AG04450 (cell line): Measurements from ENCODE around the gene RAB8A. TPM values are rescaled to one million over a fixed set of nuclear protein-coding genes. Genes with fewer than 3 reads are reported as not detected.

Source experiments
- CTCF ChIA-PET: fragments of 300-600, 350-600 bp; formaldehyde crosslinking; extraction: SDS; loops from one replicate; lab custom pipeline; 2022; ENCODE audit warnings: antibody characterized with exemption, inconsistent platforms; lab: Charles Lee
- POLR2A ChIA-PET: fragments of 350-600 bp; formaldehyde crosslinking; extraction: SDS; loops from one replicate; lab custom pipeline; 2021; ENCODE audit warnings: antibody characterized with exemption, inconsistent platforms; lab: Yijun Ruan, JAX
- DNase-seq: peaks from one replicate; pipeline ENCODE4 v3.0.0-alpha.2; 2011; ENCODE audit warnings: low read depth, low spot score
- H3K27ac ChIP-seq: one replicate; pipeline ENCODE4 v1.5.1; 2012; ENCODE audit warnings: low read depth, low read length, control low read depth
- H3K27me3 ChIP-seq: one replicate; pipeline ENCODE4 v1.6.0; 2012; ENCODE audit warnings: low read length; ENCODE audit not compliant: control insufficient read depth, insufficient read depth
- H3K4me3 ChIP-seq: 2 replicates; pipeline ENCODE4 v1.5.1; 2011; ENCODE audit warnings: mild to moderate bottlenecking, low read depth, low read length, control low read depth
- H3K9me3 ChIP-seq: 2 replicates; pipeline ENCODE4 v1.5.1; 2012; ENCODE audit warnings: low read length; ENCODE audit not compliant: control insufficient read depth, insufficient read depth
- CTCF ChIP-seq: IDR thresholded peaks from 2 replicates; pipeline ENCODE4 v1.5.1; 2011; ENCODE audit warnings: low read depth, low read length, control low read depth, inconsistent platforms
- polyA plus RNA-seq: library from polyadenylated mRNA; depleted of rRNA; stranded (reverse); fragments of >200 nt; gene quantifications from 2 replicates; pipeline ENCODE4 v1.2.3, GENCODE V29; 2011

The RAB8A gene
- polyA plus RNA-seq, 1 experiment, result 109 TPM

- Histone ChIP-seq H3K9me3 (no peaks in the 10 kb centered on the region; the same call in 1 of the 2 replicates), H3K27ac (no peak overlapping the region), H3K4me3 (no peak overlapping the region), H3K27me3 (no peaks in the 10 kb centered on the region)
- CTCF ChIA-PET, result no interaction called here
- no peak for DNase-seq
- POLR2A ChIA-PET, result no interaction called here
- no peak for TF ChIP-seq CTCF
Measured at GRCh38 chr19:16131648-16132047, 20.0 kb downstream of the RAB8A start.

DNA sequence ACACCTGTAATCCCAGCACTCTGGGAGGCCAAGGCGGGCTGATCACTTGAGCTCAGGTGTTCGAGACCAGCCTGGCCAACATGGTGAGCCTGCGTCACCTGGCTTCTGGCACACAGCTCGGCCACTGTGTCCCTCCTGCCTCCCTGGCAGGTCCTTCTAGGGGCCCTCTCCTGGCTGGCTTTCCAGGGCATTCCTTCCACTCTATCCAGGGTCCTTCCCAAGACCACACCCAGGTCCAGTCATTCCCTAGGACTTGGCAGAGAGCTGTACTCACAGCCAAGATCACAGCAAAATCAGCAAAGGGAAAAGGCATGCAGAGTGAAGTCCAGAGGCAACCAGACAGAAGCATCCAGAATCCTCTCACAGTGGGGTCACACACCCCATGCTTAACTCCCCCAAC is 22.1 kb downstream of the RAB8A start:
- Histone ChIP-seq H3K4me3 (no peak overlapping the region), H3K27me3 (no peaks in the 10 kb centered on the region), H3K27ac (no peak overlapping the region), H3K9me3 (no peaks in the 10 kb centered on the region; the same call in 1 of the 2 replicates)
- ChIA-PET POLR2A (no interaction called here), CTCF (interaction anchor here (0.6 kb wide), 1 partner anchor 71 kb away, joined by 5 read pairs; no protein-coding TSS in a partner anchor)
- no peak for TF ChIP-seq CTCF
- DNase-seq, result no peak

- Histone ChIP-seq H3K27ac (no peak overlapping the region), H3K27me3 (no peaks in the 10 kb centered on the region), H3K4me3 (no peak overlapping the region), H3K9me3 (no peaks in the 10 kb centered on the region; the same call in 1 of the 2 replicates)
- ChIA-PET CTCF (no interaction called here), POLR2A (interaction anchor here (0.6 kb wide), 2 partner anchors 93 to 410 kb away, joined by 3 to 5 read pairs; no protein-coding TSS in a partner anchor)
- no peak for TF ChIP-seq CTCF
- DNase-seq, result no peak
Measured at GRCh38 chr19:16134510-16134909, 22.8 kb downstream of the RAB8A start.

GRCh38 chr19:16135430-16136127 is 23.9 kb downstream of the RAB8A start:
- Histone ChIP-seq H3K9me3 (no peaks in the 10 kb centered on the region), H3K27me3 (no peaks in the 10 kb centered on the region), H3K4me3 (no peak overlapping the region), H3K27ac (no peak overlapping the region)
- DNase-seq, result no peak
- no peak for TF ChIP-seq CTCF
- ChIA-PET POLR2A (no interaction called here), CTCF (interaction anchor here (0.5 kb wide), 1 partner anchor 89 kb away, joined by 3 read pairs; no protein-coding TSS in a partner anchor)
